Measurements from ENCODE around the gene COP1. TPM values are rescaled to one million over a fixed set of nuclear protein-coding genes. Genes with fewer than 3 reads are reported as not detected.

Gene COP1
- total and polyA plus RNA-seq, 10 of the 15 experiments (the other 5 are each of a cell fraction or from before 2014, with no cell fraction given) = 17.7 to 49.9 (median 38.7) TPM

GRCh38 chr1:176068256-176068655, 138.8 kb downstream of the COP1 start:
- intact Hi-C loops (cut with micrococcal nuclease; ENCODE audit: unreplicated experiment) (no loop called here), in situ Hi-C loops (cut with MboI) (no loop called here)
- Histone ChIP-seq H3K36me3 (ENCODE audit: control insufficient read depth in 2 of 2, insufficient read depth in 2 of 2, low read length in 1 of 2) (no peaks in the 10 kb centered on the region; a peak in 1 of 4 replicates), H3K9ac (ENCODE audit: control insufficient read depth, insufficient read depth, low read length) (no peak overlapping the region), H3K27ac (ENCODE audit: control insufficient read depth, insufficient read depth) (no peak overlapping the region), H3K4me3 (no peak overlapping the region), H3K4me1 (ENCODE audit: control insufficient read depth, insufficient read depth, low read length) (no peaks in the 10 kb centered on the region), H4K20me1 (ENCODE audit: control insufficient read depth, insufficient read depth) (no peaks in the 10 kb centered on the region), H3K79me2 (ENCODE audit: control insufficient read depth, insufficient read depth, low read length) (no peaks in the 10 kb centered on the region), H3K9me3 (replicated peaks; ENCODE audit: control insufficient read depth, insufficient read depth, low read length) (no peaks in the 10 kb centered on the region), H3K4me2 (ENCODE audit: control insufficient read depth, insufficient read depth) (no peak overlapping the region), H2AFZ (ENCODE audit: control insufficient read depth, low read depth, low read length) (no peak overlapping the region), H3K27me3 (replicated peaks in 1 of 2; ENCODE audit: control insufficient read depth in 2 of 2, insufficient read depth in 2 of 2, low read length in 1 of 2) (no peaks in the 10 kb centered on the region)
- RAD21 ChIA-PET (ENCODE audit: unreplicated experiment) = interaction anchor here (0.7 kb wide), 1 partner anchor 106 kb away, joined by 3 read pairs; no protein-coding TSS in a partner anchor
- SMC1A ChIA-PET (ENCODE audit: uncharacterized antibody, unreplicated experiment) = no interaction called here
- TF ChIP-seq PAX5 (IDR thresholded peaks at IDR 0.05; ENCODE audit: borderline replicate concordance, low read depth, low read length) (no peak), SMC3 (IDR thresholded peaks at IDR 0.05; ENCODE audit: borderline replicate concordance, low read length) (no peak), ETV6 (conservative IDR thresholded peaks at IDR 0.05 in 1 of 2, IDR thresholded peaks at IDR 0.05 in 1 of 2; ENCODE audit: borderline replicate concordance in 1 of 2, low read depth in 1 of 2) (no peak)
- WGBS (ENCODE audit: insufficient coverage, insufficient replicate concordance, low lambda C conversion rate, missing lambda C conversion rate) = 94% methylated on average over 2 of the region's 2 CpGs
- DNase-seq (ENCODE audit: low read depth, low spot score) (no peak), FAIRE-seq (no peak), ATAC-seq (no peak)
- CTCF ChIA-PET = no interaction called here
- POLR2A ChIA-PET = no interaction called here
- BruUV-seq (replicated peaks) = no TSS peak

- 50% methylated on average over 1 of the region's 1 CpG for WGBS (ENCODE audit: insufficient coverage, insufficient replicate concordance, low lambda C conversion rate, missing lambda C conversion rate)
- no peak for ATAC-seq
- no peak for FAIRE-seq
- Histone ChIP-seq H3K4me1 (ENCODE audit: control insufficient read depth, insufficient read depth, low read length) (no peaks in the 10 kb centered on the region), H3K9ac (ENCODE audit: control insufficient read depth, insufficient read depth, low read length) (no peak overlapping the region), H3K4me2 (ENCODE audit: control insufficient read depth, insufficient read depth) (no peak overlapping the region), H3K36me3 (ENCODE audit: control insufficient read depth in 2 of 2, insufficient read depth in 2 of 2, low read length in 1 of 2) (no peaks in the 10 kb centered on the region; a peak in 1 of 4 replicates), H2AFZ (ENCODE audit: control insufficient read depth, low read depth, low read length) (no peak overlapping the region), H3K9me3 (replicated peaks; ENCODE audit: control insufficient read depth, insufficient read depth, low read length) (no peaks in the 10 kb centered on the region), H3K4me3 (no peak overlapping the region), H4K20me1 (ENCODE audit: control insufficient read depth, insufficient read depth) (no peaks in the 10 kb centered on the region), H3K27ac (ENCODE audit: control insufficient read depth, insufficient read depth) (no peak overlapping the region), H3K79me2 (ENCODE audit: control insufficient read depth, insufficient read depth, low read length) (no peaks in the 10 kb centered on the region), H3K27me3 (replicated peaks in 1 of 2; ENCODE audit: control insufficient read depth in 2 of 2, insufficient read depth in 2 of 2, low read length in 1 of 2) (no peaks in the 10 kb centered on the region)
- BruUV-seq (replicated peaks) = no TSS peak
- in situ Hi-C loops (cut with MboI) = no loop called here
- ChIA-PET SMC1A (ENCODE audit: uncharacterized antibody, unreplicated experiment) (interaction anchor here (0.7 kb wide), 1 partner anchor 367 kb away, joined by 3 read pairs; no protein-coding TSS in a partner anchor), CTCF (interaction anchor here (0.6 to 1.1 kb wide), 3 partner anchors 8 to 207 kb away, joined by 3 read pairs; no protein-coding TSS in a partner anchor), RAD21 (ENCODE audit: unreplicated experiment) (no interaction called here), POLR2A (no interaction called here)
- intact Hi-C loops (cut with micrococcal nuclease; ENCODE audit: unreplicated experiment) = no loop called here
- DNase-seq (ENCODE audit: low read depth, low spot score) = no peak
- no peak for TF ChIP-seq GABPA (IDR thresholded peaks at IDR 0.05; ENCODE audit: low read depth)
- TF ChIP-seq CREB1 (IDR thresholded peaks at IDR 0.05; ENCODE audit: low read depth) = no peak
- no peak for TF ChIP-seq SMARCA5 (IDR thresholded peaks at IDR 0.05)
- TF ChIP-seq ATF2 (IDR thresholded peaks at IDR 0.05; ENCODE audit: low read length) = no peak
- TF ChIP-seq NFXL1 (IDR thresholded peaks at IDR 0.05; ENCODE audit: borderline replicate concordance) = no peak
- no peak for TF ChIP-seq CUX1 (IDR thresholded peaks at IDR 0.05; ENCODE audit: insufficient replicate concordance, low read depth, low read length)
- no peak for TF ChIP-seq NFYA (IDR thresholded peaks at IDR 0.05; ENCODE audit: borderline replicate concordance, low read depth, low read length)
- TF ChIP-seq ZZZ3 (IDR thresholded peaks at IDR 0.05; ENCODE audit: control insufficient read depth, insufficient read length, low read depth) = no peak
Measured at GRCh38 chr1:176066709-176067108, 140.4 kb downstream of the COP1 start.
